Mesodermal cell (in vitro differentiated cells): Measurements from ENCODE around the gene ATXN1L.
"Not testable (repeated sequence)": the region's sequence is repeated elsewhere in the genome, so short reads cannot be mapped to it uniquely, and the experiment has no call there.

ENCODE experiments used
- H3K27ac ChIP-seq: 2 replicates; pipeline ENCODE4 v1.7.0; 2013; ENCODE audit warnings: mild to moderate bottlenecking, low read depth, low read length, moderate library complexity; ENCODE audit not compliant: severe bottlenecking
- H3K36me3 ChIP-seq: 2 replicates; pipeline ENCODE4 v1.7.1; 2013; ENCODE audit warnings: mild to moderate bottlenecking, low read length, moderate library complexity; ENCODE audit not compliant: control insufficient read depth, insufficient read depth
- H3K4me1 ChIP-seq: one replicate; pipeline ENCODE4 v1.7.1; 2013; ENCODE audit warnings: mild to moderate bottlenecking, low read length; ENCODE audit not compliant: insufficient read depth, control insufficient read depth, poor library complexity, severe bottlenecking
- H3K4me3 ChIP-seq: 2 replicates; pipeline ENCODE4 v1.7.0; 2013; ENCODE audit warnings: low read length, control low read depth, mild to moderate bottlenecking; ENCODE audit not compliant: insufficient read depth, poor library complexity, severe bottlenecking; ENCODE audit errors: extremely low read depth
- H3K9me3 ChIP-seq: 2 replicates; pipeline ENCODE4 v1.7.1; 2013; ENCODE audit warnings: mild to moderate bottlenecking, low read length, moderate library complexity; ENCODE audit not compliant: control insufficient read depth
- whole genome bisulfite sequencing, 2 experiments: methylation state at CpG; one replicate each; pipeline ENCODE4 v1.1.5; 2013; ENCODE audit warnings: missing lambda C conversion rate in 2 of 2; ENCODE audit not compliant: insufficient coverage in 2 of 2; 5-methylcytosine and 5-hydroxymethylcytosine counted together

The ATXN1L gene

GRCh38 chr16:71852561-71852960 lies 6.8 kb downstream of the ATXN1L start:
- Histone ChIP-seq H3K4me3 (no peak overlapping the region), H3K36me3 (peaks cover 88% of the 10 kb centered on the region), H3K4me1 (peaks cover 1% of the 10 kb centered on the region), H3K9me3 (no peaks in the 10 kb centered on the region), H3K27ac (no peak overlapping the region)
- 83% methylated on average over 3 of the region's 4 CpGs; no CpG with 5 or more reads in 1 of the 2 experiments for WGBS, 2 experiments

GRCh38 chr16:71853413-71853812 lies 7.6 kb downstream of the ATXN1L start:
- Histone ChIP-seq H3K9me3 (no peaks in the 10 kb centered on the region), H3K27ac (no peak overlapping the region), H3K4me1 (no peaks in the 10 kb centered on the region), H3K4me3 (no peak overlapping the region), H3K36me3 (peaks cover 88% of the 10 kb centered on the region)
- WGBS, 2 experiments, result 98 to 100% methylated on average over 2 to 4 of the region's 4 CpGs

GRCh38 chr16:71854369-71854948 lies 8.7 kb downstream of the ATXN1L start:
- Histone ChIP-seq H3K4me3 (no peak overlapping the region), H3K27ac (no peak overlapping the region), H3K9me3 (no peaks in the 10 kb centered on the region), H3K4me1 (no peaks in the 10 kb centered on the region), H3K36me3 (peaks cover 89% of the 10 kb centered on the region)
- 91 to 100% methylated on average over 2 to 3 of the region's 4 CpGs for WGBS, 2 experiments

- H3K27ac ChIP-seq, result no peak overlapping the region
- no peaks in the 10 kb centered on the region for H3K9me3 ChIP-seq
- H3K4me1 ChIP-seq, result no peaks in the 10 kb centered on the region
- H3K36me3 ChIP-seq, result peaks cover 86% of the 10 kb centered on the region
- no peak overlapping the region for H3K4me3 ChIP-seq
- 95% methylated on average over 5 of the region's 5 CpGs for WGBS, 2 experiments
Observed at GRCh38 chr16:71855937-71856662, 10.3 kb downstream of the ATXN1L start.

GRCh38 chr16:71859762-71860521 lies 14.2 kb downstream of the ATXN1L start:
- Histone ChIP-seq H3K27ac (no peak overlapping the region), H3K36me3 (peaks cover 84% of the 10 kb centered on the region), H3K9me3 (no peaks in the 10 kb centered on the region), H3K4me1 (no peaks in the 10 kb centered on the region), H3K4me3 (no peak overlapping the region)
- WGBS, 2 experiments, result 95 to 98% methylated on average over 28 to 32 of the region's 32 CpGs

GRCh38 chr16:71863995-71864394 lies 18.2 kb downstream of the ATXN1L start:
- Histone ChIP-seq H3K4me3 (no peak overlapping the region), H3K36me3 (peaks cover 87% of the 10 kb centered on the region), H3K4me1 (no peaks in the 10 kb centered on the region), H3K9me3 (no peaks in the 10 kb centered on the region), H3K27ac (no peak overlapping the region)
- 95 to 96% methylated on average over 5 of the region's 5 CpGs for WGBS, 2 experiments

GRCh38 chr16:71865173-71865863 lies 19.5 kb downstream of the ATXN1L start:
- WGBS, 2 experiments, result 88 to 98% methylated on average over 1 to 5 of the region's 7 CpGs
- peaks cover 86% of the 10 kb centered on the region for H3K36me3 ChIP-seq
- H3K4me1 ChIP-seq, result no peaks in the 10 kb centered on the region
- no peak overlapping the region for H3K4me3 ChIP-seq
- no peaks in the 10 kb centered on the region for H3K9me3 ChIP-seq
- no peak overlapping the region for H3K27ac ChIP-seq

GRCh38 chr16:71867175-71867574 lies 21.4 kb downstream of the ATXN1L start:
- WGBS, 2 experiments, result 97% methylated on average over 4 of the region's 6 CpGs; no CpG with 5 or more reads in 1 of the 2 experiments
- not testable (repeated sequence) for H3K27ac ChIP-seq, H3K4me1 ChIP-seq, H3K4me3 ChIP-seq, H3K9me3 ChIP-seq
- H3K36me3 ChIP-seq, result peaks cover 77% of the 10 kb centered on the region

GRCh38 chr16:71867939-71868338 lies 22.2 kb downstream of the ATXN1L start:
- H3K27ac ChIP-seq, result no peak overlapping the region
- WGBS, 2 experiments, result 94 to 97% methylated on average over 3 of the region's 3 CpGs
- H3K36me3 ChIP-seq, result peaks cover 74% of the 10 kb centered on the region
- H3K4me1 ChIP-seq, result no peaks in the 10 kb centered on the region
- H3K4me3 ChIP-seq, result no peak overlapping the region
- no peaks in the 10 kb centered on the region for H3K9me3 ChIP-seq

- Histone ChIP-seq H3K9me3 (no peaks in the 10 kb centered on the region), H3K4me3 (no peak overlapping the region), H3K36me3 (peaks cover 69% of the 10 kb centered on the region), H3K4me1 (no peaks in the 10 kb centered on the region), H3K27ac (no peak overlapping the region)
- WGBS, 2 experiments, result 100% methylated on average over 1 of the region's 1 CpG
Observed at GRCh38 chr16:71869089-71869488, 23.3 kb downstream of the ATXN1L start.
